GM23248 (cell line): Measurements from ENCODE around the gene KCNH2.

Experiments used
- EZH2 ChIP-seq: fragments of 200-600 bp; sonication (generic); IDR thresholded peaks from 2 replicates; pipeline ENCODE4 v1.6.1; 2018; ENCODE audit warnings: antibody characterized with exemption, mild to moderate bottlenecking; ENCODE audit not compliant: insufficient read depth, poor library complexity, severe bottlenecking
- EZH2phosphoT487 ChIP-seq: fragments of 200-600 bp; sonication (generic); IDR thresholded peaks from 2 replicates; pipeline ENCODE4 v1.6.1; 2018; ENCODE audit warnings: antibody characterized with exemption, moderate library complexity, mild to moderate bottlenecking, low read depth; ENCODE audit not compliant: insufficient read depth

DNA sequence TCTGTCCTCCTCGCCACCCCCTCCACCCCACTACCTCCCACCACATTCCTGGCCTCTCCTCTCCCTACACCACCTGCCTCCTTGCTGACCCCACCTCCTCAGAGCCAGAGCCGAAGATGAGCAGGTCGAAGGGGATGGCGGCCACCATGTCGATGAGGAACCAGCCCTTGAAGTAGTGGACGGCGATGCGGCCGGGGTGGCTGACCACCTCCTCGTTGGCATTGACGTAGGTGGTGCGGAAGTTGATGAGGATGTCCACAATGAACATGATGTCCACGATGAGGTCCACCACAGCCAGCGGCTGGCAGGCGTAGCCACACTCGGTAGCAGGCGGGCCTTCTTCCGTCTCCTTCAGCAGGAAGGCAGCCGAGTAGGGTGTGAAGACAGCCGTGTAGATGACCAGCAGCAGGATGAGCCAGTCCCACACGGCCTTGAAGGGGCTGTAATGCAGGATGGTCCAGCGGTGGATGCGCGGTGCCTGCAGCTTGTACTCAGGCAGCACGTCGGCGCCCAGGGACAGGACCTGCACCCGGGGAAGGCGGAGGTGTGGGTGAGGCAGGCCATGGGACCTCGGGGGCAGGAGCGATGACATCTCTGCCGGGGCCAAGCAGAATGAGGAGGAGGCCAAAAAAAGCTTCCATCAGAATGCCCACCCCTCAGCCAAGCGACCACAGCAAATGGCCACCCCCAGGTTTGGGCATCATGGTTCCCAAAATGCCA lies 25.6 kb downstream of the KCNH2 start:
- TF ChIP-seq EZH2phosphoT487: no peak
- TF ChIP-seq EZH2: no peak
